HepG2 (cell line): Measurements from ENCODE around the gene AMY1C.
"Not testable (repeated sequence)": the region's sequence is repeated elsewhere in the genome, so short reads cannot be mapped to it uniquely, and the experiment has no call there.

Experiments
- EZH2 ChIP-seq: conservative IDR thresholded peaks from 2 replicates; pipeline ENCODE4 v1.6.1; 2012; ENCODE audit warnings: mild to moderate bottlenecking, low read depth, low read length, moderate library complexity
- PHF8 ChIP-seq: sonication (generic); formaldehyde crosslinking; IDR thresholded peaks from 2 replicates; pipeline ENCODE4 v1.5.0; 2020; ENCODE audit warnings: missing genetic modification reagents
- YY1 ChIP-seq: IDR thresholded peaks from 2 replicates; pipeline ENCODE4 v1.6.1; 2011; ENCODE audit warnings: low read length, low read depth, moderate library complexity, mild to moderate bottlenecking; ENCODE audit not compliant: insufficient read depth, insufficient replicate concordance
- ZNF639 ChIP-seq: conservative IDR thresholded peaks from 2 replicates; pipeline ENCODE4 v1.6.1; 2018; ENCODE audit warnings: missing genetic modification reagents

GRCh38 chr1:103707670-103708069, 42.0 kb upstream of the AMY1C start:
- not testable (repeated sequence) for TF ChIP-seq PHF8; YY1; EZH2; ZNF639 (CRISPR knock-in tag)
